GM12878 (cell line): ENCODE results near the gene TMPRSS4. TPM values are rescaled to one million over a fixed set of nuclear protein-coding genes. Genes with fewer than 3 reads are reported as not detected.

Experiments used
- ATAC-seq: fragments of 200-7000 bp; cut with Tn5 transposase; 3 replicates; pipeline ENCODE4 v1.9.1; 2020; ENCODE audit warnings: mild to moderate bottlenecking, moderate library complexity
- BruUV-seq: library from RNA; stranded (reverse); fragments of 400-500 nt; replicated peaks from 2 replicates; lab custom pipeline; 2021; lab: Mats Ljungman, UMichigan
- CTCF ChIA-PET: fragments of 300-600 bp; sonication (Branson Sonifier 250); formaldehyde crosslinking; extraction: SDS; loops from one replicate; lab custom pipeline; 2021; ENCODE audit warnings: inconsistent platforms; lab: Yijun Ruan, JAX
- POLR2A ChIA-PET: fragments of 350-600 bp; formaldehyde crosslinking; extraction: SDS; loops from one replicate; lab custom pipeline; 2021; ENCODE audit warnings: inconsistent platforms; lab: Charles Lee
- RAD21 ChIA-PET: fragments of 300-600 bp; sonication (Branson Sonifier 250); formaldehyde crosslinking; loops from one replicate; lab custom pipeline; 2023; ENCODE audit warnings: antibody characterized with exemption; ENCODE audit not compliant: unreplicated experiment; lab: Charles Lee
- SMC1A ChIA-PET: fragments of 300-600 bp; sonication (Branson Sonifier 250); formaldehyde crosslinking; loops from one replicate; lab custom pipeline; 2023; ENCODE audit not compliant: unreplicated experiment, uncharacterized antibody; lab: Charles Lee
- DNase-seq: peaks from one replicate; pipeline ENCODE4 v3.0.0-alpha.2; 2011; ENCODE audit warnings: low read depth, low spot score
- FAIRE-seq: peaks from 3 replicates; lab custom pipeline; 2011; peaks lifted over from hg19 to GRCh38; lab: Jason Lieb, UNC
- H2AFZ ChIP-seq: 2 replicates; pipeline ENCODE4 v1.6.0; 2011; ENCODE audit warnings: low read depth, low read length, control low read depth; ENCODE audit not compliant: control insufficient read depth
- H3K27ac ChIP-seq: 2 replicates; pipeline ENCODE4 v1.5.1; 2011; ENCODE audit warnings: control low read depth; ENCODE audit not compliant: control insufficient read depth, insufficient read depth
- H3K27me3 ChIP-seq, 2 experiments: replicated peaks in 1 of 2; 2 replicates each; pipeline versions ENCODE4 v1.6.0 to v1.6.1; 2011; ENCODE audit warnings: low read length in 1 of 2; ENCODE audit not compliant: control insufficient read depth in 2 of 2, insufficient read depth in 2 of 2
- H3K36me3 ChIP-seq, 2 experiments: 2 replicates each; pipeline ENCODE4 v1.5.1; 2011; ENCODE audit warnings: low read length in 1 of 2; ENCODE audit not compliant: control insufficient read depth in 2 of 2, insufficient read depth in 2 of 2
- H3K4me1 ChIP-seq: 2 replicates; pipeline ENCODE4 v1.6.1; 2011; ENCODE audit warnings: mild to moderate bottlenecking, low read length, moderate library complexity, mixed read lengths; ENCODE audit not compliant: control insufficient read depth, insufficient read depth
- H3K4me2 ChIP-seq: 2 replicates; pipeline ENCODE4 v1.6.0; 2011; ENCODE audit warnings: control low read depth; ENCODE audit not compliant: control insufficient read depth, insufficient read depth
- H3K4me3 ChIP-seq: fragments of 200-600 bp; sonication (generic); 2 replicates; pipeline ENCODE4 v1.5.1; 2016
- H3K79me2 ChIP-seq: 2 replicates; pipeline ENCODE4 v1.6.0; 2011; ENCODE audit warnings: low read length; ENCODE audit not compliant: control insufficient read depth, insufficient read depth
- H3K9ac ChIP-seq: 2 replicates; pipeline ENCODE4 v1.8.0; 2011; ENCODE audit warnings: low read length, control low read depth, mixed read lengths; ENCODE audit not compliant: control insufficient read depth, insufficient read depth
- H3K9me3 ChIP-seq: replicated peaks from 3 replicates; pipeline ENCODE4 v1.5.1; 2011; ENCODE audit warnings: mild to moderate bottlenecking, low read length; ENCODE audit not compliant: control insufficient read depth, insufficient read depth
- H4K20me1 ChIP-seq: 2 replicates; pipeline ENCODE4 v1.6.0; 2011; ENCODE audit not compliant: control insufficient read depth, insufficient read depth
- RELA ChIP-seq: fragments of 450-650 bp; IDR thresholded peaks from 2 replicates; pipeline ENCODE4 v1.8.0; 2014; ENCODE audit warnings: borderline replicate concordance; ENCODE audit not compliant: partially characterized antibody
- SPI1 ChIP-seq: IDR thresholded peaks from 2 replicates; pipeline ENCODE4 v1.6.1; 2011; ENCODE audit warnings: low read depth, mild to moderate bottlenecking, low read length, moderate library complexity, borderline replicate concordance; ENCODE audit not compliant: insufficient read depth
- TCF3 ChIP-seq: IDR thresholded peaks from 2 replicates; pipeline ENCODE4 v1.6.1; 2012; ENCODE audit warnings: low read depth, mild to moderate bottlenecking, low read length, borderline replicate concordance; ENCODE audit not compliant: insufficient read depth
- ZSCAN29 ChIP-seq: fragments of 450-650 bp; IDR thresholded peaks from 2 replicates; pipeline ENCODE4 v1.6.1; 2017; ENCODE audit warnings: mild to moderate bottlenecking, moderate library complexity
- WGBS: methylation state at CpG from one replicate; pipeline ENCODE4 v1.1.6; 2016; ENCODE audit warnings: low lambda C conversion rate; ENCODE audit not compliant: insufficient replicate concordance, insufficient coverage; ENCODE audit errors: missing lambda C conversion rate; 5-methylcytosine and 5-hydroxymethylcytosine counted together
- in situ Hi-C: fragments of 300-500 bp; cut with MboI; formaldehyde crosslinking; loops from 9 replicates; pipeline ENCODE4 v1.14.3; 2018; ENCODE audit warnings: mixed read lengths
- intact Hi-C: fragments of 100-400 bp; cut with micrococcal nuclease; formaldehyde crosslinking; loops from one replicate; pipeline ENCODE4 v1.14.2; 2022; ENCODE audit not compliant: unreplicated experiment
- polyA plus RNA-seq, 11 experiments: library from polyadenylated mRNA; depleted of rRNA in 4 of 11; unstranded in 6 of 11; stranded (reverse) in 5 of 11; fragments of >200 nt; fragmentation: Nextera tagmentation in 4 of 11; fragmentation: Illumina TruSeq in 1 of 11; extraction: Ambion mirVana in 4 of 11; extraction: Trizol in 1 of 11; gene quantifications; 1 replicate in 1 of 11; 2 replicates in 10 of 11; pipeline versions ENCODE4 v1.2.1 to v1.2.3, GENCODE V29; 2011 to 2016; ENCODE audit warnings: inconsistent platforms in 2 of 11, missing spikeins in 2 of 11, low read depth in 1 of 11
- total RNA-seq, 4 experiments: library from RNA; depleted of rRNA in 3 of 4; stranded (reverse); fragments of >200 nt in 3 of 4; fragmentation: Illumina TruSeq in 1 of 4; extraction: Trizol in 1 of 4; gene quantifications; 2 replicates each; pipeline versions ENCODE4 v1.2.1 to v1.2.3, GENCODE V29; 2013 to 2021

The TMPRSS4 gene
- total and polyA plus RNA-seq, 10 of the 15 experiments (the other 5 are each of a cell fraction or from before 2014, with no cell fraction given): 0.14 to 0.26 TPM; not detected in 8

- TF ChIP-seq TCF3: no peak
- no peak for TF ChIP-seq ZSCAN29
Observed at GRCh38 chr11:118142081-118142480, 65.2 kb downstream of the TMPRSS4 start (continued).

GRCh38 chr11:118142809-118143208 is 65.9 kb downstream of the TMPRSS4 start:
- TF ChIP-seq SPI1 (0 out of 2 replicates have a peak, but pooled peaks have one; percentile 2), RELA (no peak)
- FAIRE-seq (no peak), DNase-seq (no peak), ATAC-seq (no peak)
- no peak overlapping the region for H3K4me3 ChIP-seq
- H4K20me1 ChIP-seq: no peaks in the 10 kb centered on the region
- no peak overlapping the region for H3K9ac ChIP-seq
- intact Hi-C loops: no loop called here
- no peak overlapping the region for H3K4me2 ChIP-seq
- no peaks in the 10 kb centered on the region for H3K4me1 ChIP-seq
- in situ Hi-C loops: no loop called here
- no peak overlapping the region for H3K27ac ChIP-seq
- ChIA-PET POLR2A (no interaction called here), SMC1A (interaction anchor here (0.7 to 7.6 kb wide), 6 partner anchors 9 to 411 kb away, joined by 3 to 49 read pairs (median 4); no protein-coding TSS in a partner anchor), CTCF (interaction anchor here (1.5 to 7.7 kb wide), 8 partner anchors 9 to 468 kb away, joined by 3 to 85 read pairs (median 10); no protein-coding TSS in a partner anchor), RAD21 (interaction anchor here (1.4 to 7.7 kb wide), 4 partner anchors 22 to 149 kb away, joined by 3 to 52 read pairs (median 5); no protein-coding TSS in a partner anchor)
- no peaks in the 10 kb centered on the region for H3K79me2 ChIP-seq
- H2AFZ ChIP-seq: no peak overlapping the region; the same call in 1 of the 2 replicates
- 7% methylated on average over 6 of the region's 6 CpGs for WGBS
- no peaks in the 10 kb centered on the region for H3K9me3 ChIP-seq
- H3K27me3 ChIP-seq: peaks cover 3 to 12% of the 10 kb centered on the region in 2 experiments; a peak in 2 of 4 replicates
- H3K36me3 ChIP-seq: no peaks in the 10 kb centered on the region
- BruUV-seq: no TSS peak
